Activated CD4-positive, alpha-beta T cell treated with anti-CD3 and anti-CD28 coated beads, Interleukin-2, amount 50 U/mL, for 24 hours (primary cell): ENCODE results near the gene MAPK8IP3.
"Not testable (repeated sequence)": the region's sequence is repeated elsewhere in the genome, so short reads cannot be mapped to it uniquely, and the experiment has no call there.

Source experiments
- DNase-seq, 2 donors: peaks; one replicate each; pipeline ENCODE4 v3.0.0-alpha.2; 2020; ENCODE audit warnings: low read depth in 1 of 2, low spot score in 1 of 2

MAPK8IP3 gene

DNA sequence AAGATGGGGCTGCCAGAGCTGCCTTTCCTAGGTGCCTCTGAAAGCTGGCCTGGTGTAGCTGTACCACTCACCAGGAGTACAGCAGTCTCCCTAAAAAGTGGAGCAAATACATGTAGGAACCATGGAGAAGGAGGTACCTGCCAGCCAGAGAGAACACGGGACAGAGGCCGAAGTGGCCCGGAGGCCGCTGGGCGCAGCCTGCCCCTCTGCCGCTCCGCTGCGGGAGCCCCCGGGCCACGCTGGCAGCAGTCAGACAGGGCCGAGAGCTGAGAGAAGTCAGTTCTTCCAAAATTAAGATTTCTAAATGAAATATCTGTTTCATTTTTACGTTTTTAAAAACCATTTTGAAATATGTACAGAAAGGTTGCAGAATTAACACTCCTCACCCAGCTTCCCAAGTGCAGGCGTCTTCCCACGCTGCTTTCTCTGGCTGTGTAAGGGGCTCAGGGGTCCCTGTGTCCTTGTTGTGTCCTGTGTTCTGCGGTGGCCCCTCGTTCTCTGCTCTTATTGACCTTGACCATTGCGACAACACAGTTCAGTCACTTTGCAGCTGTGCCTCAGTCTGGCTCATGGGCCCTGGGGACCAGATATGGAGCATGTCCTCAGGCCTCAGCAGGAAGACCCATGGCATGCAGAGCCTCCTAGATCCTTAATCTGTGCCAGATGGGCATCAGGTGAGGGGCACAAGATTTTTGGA lies 5.0 kb downstream of the MAPK8IP3 start:
- no peak for DNase-seq

DNA sequence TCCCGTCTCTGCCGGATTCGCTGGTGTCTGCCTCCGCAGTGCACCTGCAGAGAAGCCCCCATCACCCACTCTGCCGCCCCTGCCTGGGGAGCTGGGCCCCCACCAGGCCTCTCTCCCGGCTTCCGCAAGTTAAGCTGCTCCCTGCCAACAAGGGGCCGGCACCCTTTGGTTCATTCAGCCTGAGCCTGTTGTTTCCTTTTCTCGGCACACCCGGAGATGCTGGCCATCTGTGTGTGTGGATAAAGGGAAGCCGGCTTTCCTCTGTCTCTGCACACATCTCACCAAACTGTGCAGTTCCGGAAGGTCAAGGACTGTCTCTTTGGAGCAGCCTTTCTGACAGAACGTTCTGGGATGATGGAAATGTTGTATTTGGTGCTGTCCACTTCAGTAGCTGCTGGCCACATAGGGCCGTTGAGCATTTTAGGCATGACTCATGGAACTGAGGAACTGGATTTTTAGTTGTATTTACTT lies 6.8 kb downstream of the MAPK8IP3 start:
- DNase-seq = no peak

DNA sequence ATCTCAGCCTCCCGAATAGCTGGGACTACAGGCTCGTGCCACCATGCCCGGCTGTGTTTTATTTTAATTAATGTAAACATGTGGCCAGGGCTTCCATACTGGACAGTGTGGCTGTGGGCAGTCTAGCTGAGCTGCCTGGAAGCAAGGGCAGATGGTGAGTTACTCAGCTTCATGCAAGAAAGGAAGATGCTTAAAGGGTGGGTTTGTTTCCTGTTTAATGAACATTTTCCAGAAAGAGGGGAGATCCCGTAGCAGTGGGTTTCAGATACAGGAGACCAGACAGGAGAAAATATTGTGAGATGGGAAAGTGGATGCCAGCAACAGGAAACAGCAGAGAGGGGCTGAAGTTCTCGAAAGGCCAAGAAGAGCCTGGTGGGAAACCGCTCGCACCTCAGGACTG lies 7.3 kb downstream of the MAPK8IP3 start:
- no peak for DNase-seq

DNA sequence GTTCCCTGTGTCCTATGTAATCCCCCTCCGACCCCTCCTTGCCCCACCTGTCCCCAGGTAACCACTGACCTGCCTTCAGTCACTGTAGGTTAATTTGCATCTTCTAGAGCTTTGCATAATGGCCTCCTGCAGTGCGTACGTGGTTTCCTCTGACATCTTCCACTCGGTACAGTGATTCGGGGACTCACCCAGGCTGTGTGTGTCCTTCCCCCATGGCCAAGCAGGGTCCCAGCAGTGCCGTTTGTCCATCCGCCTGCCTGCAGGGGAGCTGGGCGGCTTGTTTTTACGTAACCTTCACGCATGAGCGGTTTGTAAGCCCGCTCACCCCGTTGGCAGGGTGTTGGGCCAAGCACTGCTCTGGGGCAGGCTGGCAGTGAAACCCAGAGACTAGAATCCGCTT lies 7.9 kb downstream of the MAPK8IP3 start:
- DNase-seq = no peak

GRCh38 chr16:1715220-1715619 lies 9.2 kb downstream of the MAPK8IP3 start:
- no peak for DNase-seq

- DNase-seq = not testable (repeated sequence)
These were observed 12.2 kb downstream of the MAPK8IP3 start for GRCh38 chr16:1718236-1718635.

DNA sequence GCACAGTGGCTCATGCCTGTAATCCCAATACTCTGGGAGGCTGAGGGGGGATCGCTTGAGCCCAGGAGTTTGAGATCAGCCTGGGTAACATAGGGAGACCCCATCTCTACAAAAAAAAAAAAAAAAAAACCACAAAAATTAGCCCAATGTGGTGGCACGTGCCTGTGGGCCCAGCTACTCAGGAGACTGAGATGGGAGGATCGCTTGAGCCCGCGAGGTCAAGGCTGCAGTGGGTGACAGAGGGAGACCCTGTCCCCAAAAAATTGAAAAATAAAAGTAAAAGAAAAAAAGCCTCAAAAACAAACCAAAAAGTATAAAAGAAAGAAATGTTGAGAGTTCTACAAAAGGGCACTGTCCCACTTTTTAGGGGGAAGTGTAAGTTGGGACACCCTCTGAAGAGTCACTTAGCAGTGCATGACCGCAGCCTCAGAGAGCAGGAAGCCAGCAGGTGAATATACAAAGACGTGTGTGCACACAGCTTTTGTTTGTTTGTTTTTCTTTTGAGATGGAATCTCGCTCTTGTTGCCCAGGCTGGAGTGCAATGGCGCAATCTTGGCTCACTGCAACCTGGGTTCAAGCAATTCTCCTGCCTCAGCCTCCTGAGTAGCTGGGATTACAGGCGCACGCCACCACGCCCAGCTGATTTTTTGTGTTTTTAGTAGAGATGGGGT lies 13.7 kb downstream of the MAPK8IP3 start:
- not testable (repeated sequence) for DNase-seq

GRCh38 chr16:1721372-1721771 lies 15.4 kb downstream of the MAPK8IP3 start:
- DNase-seq = no peak

GRCh38 chr16:1723450-1724147 lies 17.6 kb downstream of the MAPK8IP3 start:
- DNase-seq = no peak

GRCh38 chr16:1724491-1724890 lies 18.5 kb downstream of the MAPK8IP3 start:
- DNase-seq = no peak

DNA sequence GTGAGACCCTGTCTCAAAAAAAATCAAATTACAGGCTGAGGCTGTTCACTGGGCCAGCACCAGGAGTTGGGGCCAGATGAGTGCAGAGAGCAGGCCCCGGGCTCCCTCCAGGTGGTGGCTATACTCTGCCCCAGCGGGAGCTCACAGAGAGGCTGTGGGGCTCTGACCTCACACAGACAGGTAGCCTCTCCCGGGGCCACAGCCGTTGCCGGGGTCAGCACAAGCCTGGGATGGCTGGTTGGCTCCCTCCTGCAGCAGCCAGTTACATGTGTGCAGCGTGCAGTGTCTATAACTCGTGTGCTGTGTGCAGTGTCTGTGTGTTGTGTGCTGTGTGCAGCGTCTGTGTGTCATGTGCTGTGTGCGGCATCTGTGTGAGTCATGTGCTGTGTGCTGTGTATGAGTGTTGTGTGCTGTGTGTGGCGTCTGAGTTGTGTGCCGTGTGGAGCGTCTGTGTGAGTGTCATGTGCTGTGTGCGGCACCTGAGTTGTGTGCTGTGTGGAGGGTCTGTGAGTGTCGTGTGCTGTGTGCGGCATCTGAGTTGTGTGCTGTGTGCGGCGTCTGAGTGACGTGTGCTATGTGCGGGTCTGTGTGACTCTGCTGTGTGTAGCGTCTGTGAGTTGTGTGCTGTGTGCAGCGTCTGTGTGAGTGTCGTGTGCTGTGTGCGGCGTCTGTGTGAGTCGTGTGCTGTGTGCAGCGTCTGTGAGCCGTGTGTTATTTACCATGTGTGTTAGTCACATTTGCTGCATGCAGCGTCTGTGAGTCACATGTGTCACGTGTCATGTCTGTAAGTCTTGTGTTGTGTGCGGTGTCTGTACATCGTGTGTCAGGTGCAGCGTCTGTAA lies 20.9 kb downstream of the MAPK8IP3 start:
- DNase-seq = no peak

- DNase-seq = no peak
These were observed 21.9 kb downstream of the MAPK8IP3 start for GRCh38 chr16:1727651-1728624.

DNA sequence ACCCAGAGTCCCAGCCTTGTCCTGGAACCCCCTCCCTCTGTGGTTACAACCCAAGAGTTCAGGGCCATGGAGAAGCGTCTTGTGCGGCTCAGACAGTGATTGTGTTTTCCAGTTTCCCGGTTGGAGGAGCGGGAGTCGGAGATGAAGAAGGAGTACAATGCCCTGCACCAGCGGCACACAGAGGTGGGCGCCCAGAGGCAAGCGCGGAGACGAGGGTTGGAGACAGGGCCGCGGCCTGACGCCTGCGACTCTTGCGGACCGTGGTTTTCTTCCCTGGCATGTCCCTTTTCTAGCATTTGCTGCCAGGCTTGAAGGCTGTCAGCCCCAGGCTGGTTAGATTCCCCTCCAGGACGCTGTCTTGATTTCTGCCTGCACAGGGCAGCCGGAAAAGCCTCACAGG lies 23.0 kb downstream of the MAPK8IP3 start:
- no peak for DNase-seq

GRCh38 chr16:1729445-1729844 lies 23.4 kb downstream of the MAPK8IP3 start:
- DNase-seq = no peak

DNA sequence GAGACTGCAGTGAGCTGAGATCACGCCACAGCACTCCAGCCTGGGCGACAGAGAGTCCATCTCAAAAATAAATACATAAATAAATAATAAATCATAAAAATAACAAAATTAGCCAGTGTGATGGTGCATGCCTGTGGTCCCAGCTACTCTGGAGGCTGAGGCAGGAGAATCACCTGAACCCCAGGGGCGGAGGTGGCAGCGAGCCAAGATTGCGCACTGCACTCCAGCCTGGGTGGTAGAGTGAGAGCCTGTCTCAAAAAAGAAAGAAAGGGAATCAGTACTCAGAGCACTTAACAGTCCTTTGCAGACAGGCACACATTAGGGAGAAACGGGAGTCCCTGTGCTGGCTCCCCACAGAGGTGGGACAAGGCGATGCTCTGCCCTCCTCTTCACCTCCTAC lies 25.1 kb downstream of the MAPK8IP3 start:
- no peak for DNase-seq

DNA sequence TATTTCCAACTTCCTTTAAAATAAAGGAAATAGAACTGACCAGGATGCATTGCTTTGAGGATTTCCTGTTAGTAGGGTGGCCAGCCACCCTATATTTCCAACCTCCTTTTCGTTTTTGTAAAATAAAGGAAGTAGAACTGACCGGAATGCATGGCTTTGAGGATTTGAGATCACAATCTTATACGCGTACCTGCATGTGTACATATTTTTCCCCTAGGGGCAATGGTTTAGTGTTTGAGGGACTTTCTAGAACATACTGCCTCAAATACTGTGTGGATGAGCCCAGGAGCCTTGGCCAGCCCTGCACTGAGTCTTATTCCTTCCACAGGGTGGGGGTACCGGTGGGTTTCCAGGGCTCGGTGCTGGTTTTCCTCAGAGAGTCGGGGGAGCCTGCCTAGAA lies 25.6 kb downstream of the MAPK8IP3 start:
- no peak for DNase-seq

DNA sequence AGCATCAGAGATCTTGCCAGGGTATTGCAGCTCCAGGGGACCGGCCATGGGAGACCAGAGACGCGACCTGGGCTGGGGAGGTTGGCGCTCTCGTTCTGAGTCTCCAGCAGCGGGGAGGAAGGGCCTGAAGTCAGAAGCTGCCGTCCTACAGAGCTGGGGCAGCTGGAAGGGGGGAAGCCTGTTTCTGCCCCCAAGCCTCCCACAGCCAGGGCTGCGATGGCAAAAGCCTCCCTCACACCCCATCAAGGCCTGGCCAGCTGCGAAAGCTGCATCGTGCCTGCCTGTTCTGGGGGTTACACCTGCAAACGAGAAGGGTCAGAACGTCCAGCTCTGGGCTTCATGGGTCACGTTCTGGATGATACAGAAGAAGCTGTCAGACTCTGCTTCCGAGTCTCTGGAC lies 26.1 kb downstream of the MAPK8IP3 start:
- DNase-seq = no peak

- not testable (repeated sequence) for DNase-seq
These were observed 26.6 kb downstream of the MAPK8IP3 start for GRCh38 chr16:1732551-1732987.

GRCh38 chr16:1734123-1734522 lies 28.1 kb downstream of the MAPK8IP3 start:
- no peak for DNase-seq

DNA sequence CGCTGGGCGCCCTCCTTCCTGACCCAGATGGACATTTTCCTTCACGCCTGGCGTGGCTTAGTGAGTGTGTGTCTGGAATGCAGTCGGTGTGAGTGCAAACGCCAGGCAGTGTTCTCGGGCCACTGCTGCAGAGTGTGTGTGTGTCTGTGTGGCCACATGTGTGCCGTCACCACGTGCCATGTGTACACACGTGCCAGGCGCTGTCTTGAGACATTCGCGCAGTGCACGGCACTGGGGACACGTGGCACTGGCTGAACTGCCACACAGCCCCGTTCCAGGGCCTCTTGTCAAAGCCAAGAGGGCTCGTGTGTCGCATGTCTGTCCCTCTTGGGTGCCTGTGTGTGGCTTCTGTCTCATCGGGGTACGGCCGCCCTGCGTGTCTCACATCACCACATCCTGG lies 28.8 kb downstream of the MAPK8IP3 start:
- DNase-seq = no peak
